Stimulated activated CD8-positive, alpha-beta memory T cell treated with anti-CD3 and anti-CD28 coated beads, Interleukin-15, amount 100 ng/mL, for 24 hours (primary cell): Measurements from ENCODE around the gene TMPRSS4.

Source experiments
- DNase-seq: peaks from one replicate; pipeline ENCODE4 v3.0.0-alpha.2; 2020; ENCODE audit warnings: low read depth

The TMPRSS4 gene, protein sequence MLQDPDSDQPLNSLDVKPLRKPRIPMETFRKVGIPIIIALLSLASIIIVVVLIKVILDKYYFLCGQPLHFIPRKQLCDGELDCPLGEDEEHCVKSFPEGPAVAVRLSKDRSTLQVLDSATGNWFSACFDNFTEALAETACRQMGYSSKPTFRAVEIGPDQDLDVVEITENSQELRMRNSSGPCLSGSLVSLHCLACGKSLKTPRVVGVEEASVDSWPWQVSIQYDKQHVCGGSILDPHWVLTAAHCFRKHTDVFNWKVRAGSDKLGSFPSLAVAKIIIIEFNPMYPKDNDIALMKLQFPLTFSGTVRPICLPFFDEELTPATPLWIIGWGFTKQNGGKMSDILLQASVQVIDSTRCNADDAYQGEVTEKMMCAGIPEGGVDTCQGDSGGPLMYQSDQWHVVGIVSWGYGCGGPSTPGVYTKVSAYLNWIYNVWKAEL

DNA sequence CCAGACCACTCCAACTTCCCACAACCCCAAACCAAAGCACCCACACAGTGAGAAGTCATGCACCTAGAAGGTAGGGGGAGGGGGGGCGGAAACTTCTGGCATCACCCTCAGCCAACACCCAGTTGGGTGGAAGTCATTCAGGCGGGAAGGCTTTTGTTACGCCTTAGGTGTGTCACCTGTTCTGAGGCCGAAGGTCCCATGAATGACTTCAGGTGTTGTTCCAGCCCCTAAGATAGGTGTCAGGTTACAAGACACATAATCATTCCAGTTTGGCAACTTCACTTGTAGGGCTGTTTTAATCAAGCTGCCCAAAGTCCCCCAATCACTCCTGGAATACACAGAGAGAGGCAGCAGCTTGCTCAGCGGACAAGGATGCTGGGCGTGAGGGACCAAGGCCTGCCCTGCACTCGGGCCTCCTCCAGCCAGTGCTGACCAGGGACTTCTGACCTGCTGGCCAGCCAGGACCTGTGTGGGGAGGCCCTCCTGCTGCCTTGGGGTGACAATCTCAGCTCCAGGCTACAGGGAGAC lies at the start of gene TMPRSS4:
TSS of gene TMPRSS4 (plus strand) at position 325 of the 528 bp plus-strand sequence. CDS start 225 bp downstream, outside the sequence.
- no peak for DNase-seq

DNA sequence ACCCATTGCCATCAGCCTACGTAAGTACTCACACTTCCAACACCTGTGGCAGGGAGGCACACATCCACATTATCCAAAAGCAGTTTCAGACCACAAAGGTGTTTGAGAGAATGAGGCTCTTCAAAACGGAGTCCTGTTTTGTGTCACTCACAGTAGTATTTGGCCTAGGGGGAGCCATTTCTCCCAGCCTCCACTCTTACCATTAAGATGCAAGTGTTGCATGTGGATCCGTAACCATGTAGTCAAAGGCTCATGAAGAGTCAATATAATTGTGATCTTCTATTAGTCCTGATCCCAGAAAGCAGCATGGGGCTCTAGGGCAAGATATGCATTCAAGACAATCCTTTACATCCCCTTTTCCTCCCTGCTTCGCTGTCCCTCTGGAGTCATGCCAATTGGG lies 49.2 kb upstream of the TMPRSS4 start:
- no peak for DNase-seq

DNA sequence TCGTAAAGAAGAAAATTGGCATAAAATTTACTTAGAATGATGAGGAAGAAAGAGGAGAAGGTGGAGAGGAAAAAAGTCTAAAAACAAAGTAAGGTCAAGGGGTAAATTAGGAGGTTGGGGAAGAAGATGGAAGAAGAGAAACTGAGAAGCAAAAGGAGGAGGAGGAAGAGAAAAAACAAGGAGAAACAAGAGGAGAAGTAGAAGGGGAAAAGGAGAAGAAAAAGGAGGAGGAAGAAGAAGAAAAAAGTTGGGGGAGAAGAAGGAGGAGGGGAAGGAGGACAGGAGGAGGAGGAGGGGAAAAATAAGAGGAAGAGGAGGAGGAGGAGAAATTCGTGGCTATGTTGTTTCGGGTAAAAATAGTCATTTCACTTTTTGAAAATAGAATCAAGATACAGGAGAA lies 48.3 kb upstream of the TMPRSS4 start:
- no peak for DNase-seq

DNA sequence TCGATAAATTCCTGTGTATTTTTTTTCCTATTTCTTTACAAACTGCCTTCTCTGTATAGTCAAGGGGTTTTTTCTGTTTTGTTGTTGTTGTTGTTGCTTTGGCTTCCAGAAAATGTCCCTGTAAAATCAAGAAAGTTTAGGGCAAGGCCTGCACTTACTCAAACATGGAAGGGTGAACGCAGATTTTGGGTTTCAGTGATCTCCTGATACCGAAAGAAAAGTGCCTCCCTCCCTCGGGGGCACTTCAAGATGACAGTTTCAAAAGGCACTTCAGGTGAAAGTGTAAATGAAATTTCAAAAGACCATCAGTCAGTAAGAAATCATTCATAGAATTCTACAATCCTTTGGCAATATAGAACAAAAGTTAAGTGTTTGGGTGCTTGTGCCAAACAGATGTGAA lies 43.4 kb upstream of the TMPRSS4 start:
- no peak for DNase-seq

DNA sequence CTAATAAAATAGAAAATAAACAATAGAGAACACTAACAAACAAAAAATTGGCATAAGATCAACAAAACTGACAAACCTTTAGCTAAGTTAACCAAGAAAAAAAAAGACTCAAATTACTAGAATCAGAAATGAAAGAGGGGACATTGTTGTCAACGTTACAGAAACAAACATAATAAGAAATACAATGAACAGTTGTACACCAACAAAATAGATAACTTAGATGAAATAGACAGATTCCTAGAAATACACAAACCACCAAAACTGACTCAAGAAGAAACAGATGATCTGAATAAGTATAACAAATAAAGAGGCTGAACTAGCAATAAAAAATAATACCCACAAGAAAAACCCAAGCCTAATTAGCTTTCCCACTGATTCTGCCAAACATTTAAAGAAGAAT lies 34.7 kb upstream of the TMPRSS4 start:
- no peak for DNase-seq

DNA sequence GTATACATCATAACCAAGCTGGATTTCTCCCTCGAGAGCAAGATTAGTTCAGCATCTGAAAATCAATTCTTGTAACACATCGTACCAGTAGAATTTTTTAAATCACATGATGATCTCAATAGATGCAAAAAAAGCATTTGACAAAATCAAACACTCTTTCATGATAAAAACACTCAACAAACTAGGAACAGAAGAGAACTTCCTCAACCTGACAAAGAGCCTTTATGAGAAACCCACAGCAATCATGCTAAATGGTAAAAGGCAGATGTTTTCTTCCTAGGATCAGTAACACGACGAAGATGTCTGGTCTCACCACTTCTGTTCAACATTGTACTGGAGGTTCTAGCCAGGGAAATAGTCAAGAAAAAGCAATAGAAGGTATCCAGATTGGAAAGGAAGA lies 34.1 kb upstream of the TMPRSS4 start:
- DNase-seq, result no peak

DNA sequence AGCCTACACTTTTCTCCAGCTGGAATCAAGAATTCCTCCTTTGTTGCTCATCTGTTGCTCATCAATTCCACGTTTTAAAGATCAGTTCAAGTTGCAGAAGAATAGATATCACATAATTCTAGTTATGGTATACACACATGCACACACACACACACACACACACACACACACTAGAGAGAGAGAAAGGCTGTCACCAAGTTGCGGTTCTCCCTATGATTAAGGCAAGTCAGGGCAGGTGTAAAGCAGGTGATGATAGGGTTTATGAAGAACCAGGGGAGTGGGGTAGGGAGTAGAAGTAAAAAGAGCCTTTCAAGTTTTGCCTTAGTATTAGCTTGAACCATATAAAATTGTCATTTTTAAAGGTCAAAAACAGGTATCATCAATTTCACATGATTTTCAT lies 31.7 kb upstream of the TMPRSS4 start:
- DNase-seq, result no peak

DNA sequence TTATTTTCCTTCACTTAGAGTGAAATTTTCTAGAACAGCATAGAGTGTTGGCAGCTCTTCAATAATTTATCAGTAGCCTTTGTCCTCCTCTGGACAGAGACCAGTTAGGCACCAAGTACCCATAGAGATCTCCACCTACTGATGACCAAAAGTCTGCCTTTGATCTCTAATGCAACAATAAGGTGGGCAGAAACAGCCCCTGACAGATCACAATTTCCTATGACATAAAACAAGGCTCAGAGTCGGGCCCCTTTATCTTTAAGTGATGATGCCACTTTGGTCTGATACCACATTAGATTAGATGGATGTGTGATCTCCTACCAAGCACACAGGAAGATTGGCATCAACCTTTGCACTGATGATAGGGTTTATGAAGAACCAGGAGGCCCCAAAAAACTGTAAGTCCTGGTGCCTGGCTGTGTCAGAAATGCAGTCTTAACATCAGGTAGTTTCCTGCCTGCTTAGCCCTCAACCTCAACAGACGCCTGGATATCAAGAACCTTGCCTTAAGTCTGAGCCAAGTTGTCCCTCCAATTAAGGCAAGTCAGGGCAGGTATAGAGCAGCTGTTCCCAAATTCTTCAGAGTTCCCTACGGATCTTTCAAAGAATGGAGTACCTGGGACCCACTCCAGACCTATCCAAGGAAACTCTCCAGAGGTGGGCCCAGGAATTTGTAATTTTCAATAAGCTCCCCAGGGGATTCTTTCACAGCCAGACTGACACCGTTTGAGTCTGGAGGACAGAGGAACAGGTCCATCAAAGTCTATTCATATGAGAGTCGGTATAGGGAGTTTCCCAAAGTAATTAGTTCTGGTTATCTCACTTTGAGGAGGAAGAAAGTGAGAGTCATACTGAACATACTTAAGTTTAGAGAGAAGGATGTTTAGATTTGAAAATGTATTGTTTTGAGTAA lies 30.6 kb upstream of the TMPRSS4 start:
- no peak for DNase-seq

DNA sequence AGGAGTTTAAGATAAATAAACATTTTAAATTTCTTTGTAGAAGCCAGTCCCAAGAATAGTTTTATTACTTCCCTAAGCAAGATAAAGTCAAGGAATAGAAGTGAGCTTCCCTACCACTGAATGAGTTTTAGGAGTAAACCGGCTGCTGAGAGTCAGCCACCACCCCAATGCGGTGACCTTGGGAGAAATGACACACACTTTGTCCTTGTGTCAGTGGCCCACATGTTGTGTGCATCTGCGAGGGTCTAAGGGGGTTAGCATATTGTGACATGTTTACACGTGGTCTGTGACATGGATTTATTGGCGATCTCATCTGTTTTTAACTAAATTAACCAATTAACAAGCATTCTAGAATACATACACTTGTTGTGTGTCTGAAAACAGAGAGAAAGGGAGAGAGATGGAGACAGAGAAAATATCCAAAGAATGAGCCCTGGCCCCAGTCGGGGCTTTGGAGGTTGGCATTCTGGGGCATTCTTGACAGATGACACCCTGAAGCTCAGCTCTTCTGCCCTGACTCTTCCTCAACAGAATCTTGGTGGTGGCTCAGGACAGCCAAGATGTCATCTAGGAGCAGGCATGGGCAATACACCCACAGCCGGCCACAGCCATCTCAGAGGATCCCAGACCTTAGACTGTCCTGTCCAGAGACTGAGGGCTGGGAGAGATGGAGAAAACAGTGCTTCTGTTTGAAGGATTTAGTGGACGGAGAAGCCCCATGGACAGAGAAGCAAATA lies 29.7 kb upstream of the TMPRSS4 start:
- no peak for DNase-seq

DNA sequence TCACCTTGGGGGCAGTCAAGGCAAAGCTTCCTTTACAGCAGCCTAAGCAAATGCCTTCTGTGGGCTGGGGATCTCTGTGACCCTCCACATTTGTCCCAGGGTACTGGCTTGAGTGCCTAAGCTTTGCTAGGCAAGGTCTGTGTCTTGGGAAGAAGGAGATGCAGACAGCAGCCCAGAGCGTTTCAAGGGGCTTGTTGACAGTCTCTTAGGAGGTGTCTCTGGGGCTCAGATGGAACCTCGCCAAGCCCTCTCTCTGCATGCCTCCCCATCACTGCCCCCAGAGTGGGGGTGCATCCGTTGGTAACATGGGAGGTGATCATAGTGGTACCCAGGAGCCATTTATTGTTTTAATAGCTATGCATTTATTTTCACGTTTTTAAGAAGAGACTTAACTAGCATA lies 29.1 kb upstream of the TMPRSS4 start:
- no peak for DNase-seq

DNA sequence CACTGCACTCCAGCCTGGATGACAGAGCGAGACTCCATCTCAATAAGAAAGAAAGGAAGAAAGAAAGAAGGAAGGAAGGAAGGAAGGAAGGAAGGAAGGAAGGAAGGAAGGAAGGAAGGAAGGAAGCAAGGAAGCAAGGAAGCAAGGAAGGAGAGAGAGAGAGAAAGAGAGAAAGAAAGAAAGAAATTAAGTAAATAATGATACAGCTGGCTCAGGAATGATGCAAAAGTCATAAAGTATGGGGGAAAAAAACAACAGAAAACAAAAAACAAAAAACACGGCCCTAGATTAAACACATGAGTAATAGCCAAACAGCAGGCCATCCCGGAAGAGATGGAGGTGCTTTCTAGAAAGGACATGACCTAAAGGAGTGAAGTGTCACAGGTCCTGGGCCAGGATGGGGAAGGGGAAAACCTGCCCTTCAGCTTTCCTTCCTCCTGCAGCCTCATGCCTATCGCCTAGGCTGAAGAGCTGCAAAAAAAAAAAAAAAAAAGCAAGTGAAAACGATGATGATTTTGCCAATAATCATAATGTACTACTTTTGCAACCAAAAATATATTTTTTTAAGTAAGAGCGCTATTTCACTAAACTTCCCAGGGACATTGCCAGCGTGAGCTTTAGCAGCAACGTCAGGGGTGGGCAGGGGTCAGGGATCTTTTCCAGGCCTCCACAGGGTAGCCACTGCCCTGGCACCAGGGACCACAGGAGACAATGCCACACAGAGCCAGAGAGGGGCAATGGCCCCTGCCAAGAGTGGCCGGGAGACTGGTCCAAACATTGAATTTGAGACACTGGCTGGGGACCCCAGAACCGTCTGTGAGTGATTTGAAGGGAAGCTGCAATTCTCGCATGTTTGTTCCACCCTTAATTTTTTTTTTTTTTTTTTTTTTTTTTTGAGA lies 28.2 kb upstream of the TMPRSS4 start:
- DNase-seq, result no peak

DNA sequence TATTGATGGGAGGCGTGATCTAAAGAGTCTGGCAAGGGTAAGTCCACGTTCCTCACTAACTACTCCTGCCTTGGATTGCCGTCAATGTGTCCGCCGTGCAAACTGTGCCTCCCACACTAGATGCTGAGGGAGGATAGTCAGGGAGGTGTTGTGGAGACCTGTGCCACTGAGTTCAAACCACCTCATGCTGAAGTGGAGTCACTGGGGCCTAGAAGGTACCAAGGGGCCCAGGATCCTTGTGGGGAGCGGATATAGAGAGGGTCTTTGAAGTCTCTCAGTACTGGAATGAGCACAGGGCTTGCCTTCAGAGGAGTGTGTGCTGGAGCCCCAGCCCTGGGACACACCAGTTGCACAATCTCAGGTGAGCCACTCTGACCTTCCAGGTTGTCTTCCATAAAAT lies 27.1 kb upstream of the TMPRSS4 start:
- no peak for DNase-seq

DNA sequence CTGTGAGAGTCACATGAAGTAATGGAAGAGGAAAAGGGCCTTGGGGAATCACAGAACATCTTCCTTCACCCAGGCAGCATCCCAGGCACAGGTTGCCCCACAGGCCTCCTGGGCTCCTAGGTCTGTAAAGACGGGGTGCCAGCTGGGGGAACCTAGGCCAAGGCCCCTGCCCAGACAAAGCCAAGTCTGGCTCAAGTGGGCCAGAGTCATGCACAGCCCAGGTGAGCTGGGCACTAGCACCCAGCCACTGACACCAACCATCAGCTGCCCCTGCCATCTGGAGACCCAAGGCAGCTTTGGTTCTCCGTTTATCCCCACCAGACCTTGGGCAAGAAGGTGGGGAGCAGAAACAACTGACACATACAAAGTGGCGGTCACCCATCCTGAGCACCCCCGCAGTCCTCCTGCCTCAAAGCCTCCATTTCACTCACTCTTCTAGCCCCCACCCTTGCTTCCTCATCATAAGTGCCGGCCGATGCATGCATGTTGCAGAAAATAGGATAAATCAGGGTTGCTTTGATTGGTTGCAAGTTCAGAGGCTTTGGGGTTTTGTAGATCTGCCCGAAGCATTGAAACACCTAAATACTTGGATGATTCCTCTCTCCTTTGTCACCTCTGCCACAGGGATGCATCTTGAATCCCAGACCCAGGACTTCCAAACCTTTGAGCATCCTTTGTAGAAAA lies 26.5 kb upstream of the TMPRSS4 start:
- DNase-seq, result no peak

DNA sequence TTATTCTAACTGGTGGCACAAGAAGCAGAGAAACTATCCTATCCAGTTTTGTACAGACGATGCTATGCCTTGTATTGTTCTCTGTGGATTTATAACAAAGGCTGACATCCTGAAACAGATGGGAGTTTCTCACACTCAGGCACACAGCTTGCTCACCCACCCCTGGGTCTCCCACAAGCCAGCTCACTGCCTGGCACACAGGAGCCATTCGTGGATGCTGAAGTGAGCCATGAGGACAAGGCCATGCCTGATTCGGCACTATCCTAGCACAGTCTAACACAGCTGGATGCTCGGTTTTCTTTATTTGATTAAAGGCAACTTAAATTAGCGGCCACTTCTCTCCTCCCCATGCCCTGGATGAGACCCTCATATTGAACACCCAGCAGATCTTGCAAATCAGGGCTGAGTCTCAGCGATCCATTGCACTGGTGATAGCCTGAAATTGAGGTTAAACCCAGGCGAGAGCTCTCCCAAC lies 25.7 kb upstream of the TMPRSS4 start:
- no peak for DNase-seq

DNA sequence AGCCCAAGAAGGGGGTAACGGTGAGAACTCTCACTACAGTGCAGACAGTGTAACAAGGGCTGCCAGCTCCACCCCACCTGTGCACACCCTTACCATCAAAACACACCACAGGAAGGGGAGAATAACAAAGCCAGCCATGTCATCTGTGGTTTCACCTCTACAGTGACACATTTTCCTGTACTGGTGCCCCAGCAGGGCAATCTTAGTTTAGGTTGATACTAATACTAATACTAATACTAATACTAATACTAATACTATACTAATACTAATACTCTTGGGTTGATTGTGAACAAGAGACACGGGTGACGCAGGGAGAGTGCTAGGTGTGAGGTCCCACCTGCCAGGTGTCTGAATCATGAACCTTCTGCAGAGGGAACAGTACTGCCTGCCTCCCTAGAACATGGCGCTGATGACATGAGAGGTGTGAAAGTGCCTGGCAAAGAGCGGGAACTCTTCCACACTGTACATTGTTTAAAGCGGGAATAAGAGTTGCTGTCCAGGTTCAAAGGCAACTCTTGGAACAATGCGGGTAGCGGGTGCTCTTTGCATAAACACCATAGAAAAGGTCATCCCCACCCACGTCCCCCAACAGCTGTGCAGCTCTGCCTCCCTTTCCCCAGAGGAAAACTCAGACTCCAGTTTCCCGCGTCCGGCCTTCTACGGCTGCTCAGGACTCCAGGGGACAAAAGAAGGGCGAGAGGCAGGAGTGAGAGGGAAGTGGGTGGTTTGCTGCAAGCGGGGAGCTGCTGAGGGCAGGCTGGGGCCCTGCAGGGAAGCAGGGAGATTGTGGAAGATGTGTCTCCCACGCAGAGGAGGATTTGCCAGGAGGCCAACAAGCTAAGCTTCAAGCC lies 25.0 kb upstream of the TMPRSS4 start:
- no peak for DNase-seq

DNA sequence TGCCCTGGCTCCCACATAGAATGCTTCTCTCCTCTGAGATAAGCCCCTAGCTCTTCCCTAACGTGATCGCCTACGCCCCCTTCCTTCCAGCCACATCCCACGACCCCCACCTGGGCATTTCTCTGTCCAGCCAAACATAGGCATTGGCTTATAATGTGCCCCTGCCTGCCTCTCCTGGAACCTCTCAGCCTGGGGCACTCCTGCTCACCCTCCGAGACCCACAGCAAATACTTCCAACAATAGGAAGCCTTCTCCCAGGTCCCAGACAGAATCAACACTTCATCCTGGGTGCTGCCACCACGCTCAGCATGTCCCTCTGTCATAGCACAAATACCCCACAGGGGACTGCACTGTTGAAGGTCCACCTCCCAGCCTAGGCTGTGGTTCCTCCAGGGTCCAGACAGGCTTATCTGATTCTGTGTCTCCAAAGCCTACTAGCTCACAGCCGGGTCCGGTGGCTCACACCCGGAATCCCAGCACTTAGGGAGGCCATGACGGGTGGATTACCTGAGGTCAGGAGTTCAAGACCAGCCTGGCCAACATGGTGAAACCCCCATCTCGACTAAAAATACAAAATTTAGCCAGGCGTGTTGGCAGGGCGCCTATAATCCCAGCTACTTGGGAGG lies 24.2 kb upstream of the TMPRSS4 start:
- no peak for DNase-seq

DNA sequence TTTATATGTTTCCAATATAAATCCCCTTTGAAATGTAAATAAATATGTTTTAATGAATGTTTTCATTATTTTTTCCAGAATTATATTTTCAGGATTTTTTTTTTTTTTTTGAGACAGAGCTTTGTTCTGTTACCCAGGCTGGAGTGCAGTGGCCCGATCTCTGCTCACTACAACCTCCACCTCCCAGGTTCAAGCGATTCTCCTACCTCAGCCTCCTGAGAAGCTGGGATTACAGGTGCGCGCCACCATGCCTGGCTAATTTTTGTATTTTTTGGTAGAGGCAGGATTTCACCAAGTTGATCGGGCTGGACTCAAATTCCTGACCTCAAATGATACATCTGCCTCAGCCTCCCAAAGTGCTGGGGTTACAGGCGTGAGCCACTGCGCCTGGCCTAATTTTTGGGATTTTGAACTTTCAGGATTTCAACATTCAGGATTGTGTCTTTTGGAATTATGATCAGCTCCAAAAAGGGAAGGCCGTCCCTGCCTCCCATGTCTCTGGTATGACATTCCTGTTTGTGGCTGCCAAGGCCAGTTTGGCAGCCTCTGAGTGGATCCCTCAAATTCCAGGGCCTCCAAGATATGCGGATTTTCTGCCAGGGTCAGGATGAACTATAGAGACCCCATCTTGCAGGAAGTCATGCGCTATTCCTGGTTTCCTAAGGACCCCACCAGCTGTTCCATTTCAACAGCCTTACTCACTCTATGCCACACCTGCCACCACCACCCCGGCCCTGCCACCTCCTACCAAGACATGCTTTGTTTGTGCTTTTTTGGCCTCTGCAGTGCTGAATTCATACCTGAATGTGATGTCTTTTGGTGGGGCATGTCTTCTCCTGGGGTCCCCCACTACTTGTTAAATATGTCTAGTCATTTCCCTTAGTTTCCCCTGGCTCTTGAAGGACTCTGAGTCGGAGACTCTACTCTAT lies 21.9 kb upstream of the TMPRSS4 start:
- DNase-seq, result no peak

DNA sequence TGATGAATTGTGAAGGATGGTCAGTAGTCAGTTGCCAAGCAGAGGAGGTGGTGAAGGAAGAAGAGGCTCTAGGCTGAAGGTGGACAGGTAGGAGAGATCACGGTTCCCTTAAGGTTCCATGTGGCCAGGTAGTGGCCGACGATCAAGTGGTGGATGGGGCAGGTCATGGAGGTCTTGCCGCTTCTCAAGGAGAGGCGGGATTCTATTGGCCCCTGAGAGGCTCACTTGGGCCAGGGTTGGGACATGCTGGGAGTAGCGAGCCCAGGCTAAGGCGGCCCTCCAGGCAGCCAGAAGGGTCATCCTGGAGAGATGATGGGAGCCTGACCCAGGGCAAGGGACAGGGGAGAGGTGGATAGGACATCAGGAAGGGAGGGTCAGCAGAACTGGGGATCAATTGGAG lies 20.9 kb upstream of the TMPRSS4 start:
- DNase-seq, result no peak
